SK-N-SH treated with all-trans-retinoic acid at 6 μM for 48 hours (cell line): ENCODE results near the gene ADARB2.

Experiments
- ATAC-seq: fragments of 200-7000 bp; cut with Tn5 transposase; 3 replicates; pipeline ENCODE4 v1.9.1; 2020; ENCODE audit warnings: mild to moderate bottlenecking, moderate library complexity
- ARNTL ChIP-seq: fragments of 450-650 bp; formaldehyde crosslinking; IDR thresholded peaks from 2 replicates; pipeline ENCODE4 v1.5.0; 2020; ENCODE audit warnings: low read depth, mild to moderate bottlenecking, moderate library complexity, borderline replicate concordance
- BACH2 ChIP-seq: fragments of 250-450 bp; sonication (Bioruptor Pico); IDR thresholded peaks from 2 replicates; pipeline ENCODE4 v1.9.0; 2021; ENCODE audit warnings: mild to moderate bottlenecking, borderline replicate concordance
- CREB5 ChIP-seq: fragments of 250-450 bp; sonication (Bioruptor Pico); IDR thresholded peaks from 2 replicates; pipeline ENCODE4 v1.5.1; 2020; ENCODE audit warnings: low read depth, mild to moderate bottlenecking, moderate library complexity
- CSDC2 ChIP-seq: fragments of 250-450 bp; sonication (Bioruptor Pico); IDR thresholded peaks from 2 replicates; pipeline ENCODE4 v1.5.0; 2020; ENCODE audit warnings: mild to moderate bottlenecking, moderate library complexity
- ESRRG ChIP-seq: fragments of 250-450 bp; sonication (Bioruptor Pico); IDR thresholded peaks from 2 replicates; pipeline ENCODE4 v1.6.1; 2021; ENCODE audit warnings: mild to moderate bottlenecking
- GLIS3 ChIP-seq: fragments of 250-450 bp; sonication (Bioruptor Pico); IDR thresholded peaks from 2 replicates; pipeline ENCODE4 v1.5.0; 2020; ENCODE audit warnings: mild to moderate bottlenecking, moderate library complexity
- ISL1 ChIP-seq: fragments of 250-450 bp; sonication (Bioruptor Pico); IDR thresholded peaks from 2 replicates; pipeline ENCODE4 v2.1.2; 2022; ENCODE audit warnings: mild to moderate bottlenecking, moderate library complexity
- OSR1 ChIP-seq: fragments of 250-450 bp; sonication (Bioruptor Pico); IDR thresholded peaks from 2 replicates; pipeline ENCODE4 v1.8.0; 2022; ENCODE audit warnings: moderate library complexity, mild to moderate bottlenecking, inconsistent platforms
- PATZ1 ChIP-seq: fragments of 250-450 bp; sonication (Bioruptor Pico); IDR thresholded peaks from 2 replicates; pipeline ENCODE4 v1.8.0; 2020; ENCODE audit warnings: mild to moderate bottlenecking, moderate library complexity, borderline replicate concordance
- POU6F1 ChIP-seq: fragments of 250-450 bp; sonication (Bioruptor Pico); IDR thresholded peaks from 2 replicates; pipeline ENCODE4 v1.8.0; 2021; ENCODE audit warnings: low read depth, mild to moderate bottlenecking, moderate library complexity, borderline replicate concordance
- PPARA ChIP-seq: fragments of 250-450 bp; sonication (Bioruptor Pico); IDR thresholded peaks from 2 replicates; pipeline ENCODE4 v1.5.0; 2020; ENCODE audit warnings: mild to moderate bottlenecking, borderline replicate concordance
- RARB ChIP-seq: fragments of 250-450 bp; sonication (Bioruptor Pico); IDR thresholded peaks from 2 replicates; pipeline ENCODE4 v1.8.0; 2021; ENCODE audit warnings: mild to moderate bottlenecking, moderate library complexity
- SNAI2 ChIP-seq: fragments of 250-450 bp; sonication (Bioruptor Pico); IDR thresholded peaks from 2 replicates; pipeline ENCODE4 v1.5.0; 2020; ENCODE audit warnings: mild to moderate bottlenecking, moderate library complexity
- TCF4 ChIP-seq: fragments of 250-450 bp; sonication (Bioruptor Pico); IDR thresholded peaks from 2 replicates; pipeline ENCODE4 v1.8.0; 2021; ENCODE audit warnings: mild to moderate bottlenecking, moderate library complexity, borderline replicate concordance
- TOX ChIP-seq: fragments of 250-450 bp; sonication (Bioruptor Pico); IDR thresholded peaks from 2 replicates; pipeline ENCODE4 v1.8.0; 2021; ENCODE audit warnings: mild to moderate bottlenecking, moderate library complexity, borderline replicate concordance
- TSHZ2 ChIP-seq: fragments of 250-450 bp; sonication (Bioruptor Pico); IDR thresholded peaks from 2 replicates; pipeline ENCODE4 v1.5.0; 2020; ENCODE audit warnings: mild to moderate bottlenecking, moderate library complexity
- ZC3H10 ChIP-seq: fragments of 250-450 bp; sonication (Bioruptor Pico); IDR thresholded peaks from 2 replicates; pipeline ENCODE4 v1.5.1; 2021; ENCODE audit warnings: mild to moderate bottlenecking, moderate library complexity
- ZFP3 ChIP-seq: fragments of 250-450 bp; sonication (Bioruptor Pico); IDR thresholded peaks from 2 replicates; pipeline ENCODE4 v1.5.0; 2020; ENCODE audit warnings: mild to moderate bottlenecking, moderate library complexity
- ZFP30 ChIP-seq: fragments of 450-650 bp; formaldehyde crosslinking; IDR thresholded peaks from 2 replicates; pipeline ENCODE4 v1.5.0; 2022; ENCODE audit warnings: mild to moderate bottlenecking, moderate library complexity
- ZNF565 ChIP-seq: fragments of 450-650 bp; formaldehyde crosslinking; conservative IDR thresholded peaks from 2 replicates; pipeline ENCODE4 v1.5.0; 2020; ENCODE audit warnings: low read depth, mild to moderate bottlenecking, moderate library complexity
- ZNF70 ChIP-seq: fragments of 450-650 bp; formaldehyde crosslinking; IDR thresholded peaks from 2 replicates; pipeline ENCODE4 v1.5.0; 2020; ENCODE audit warnings: mild to moderate bottlenecking, moderate library complexity
- ZNF8 ChIP-seq: fragments of 450-650 bp; formaldehyde crosslinking; IDR thresholded peaks from 2 replicates; pipeline ENCODE4 v1.5.0; 2020; ENCODE audit warnings: mild to moderate bottlenecking, moderate library complexity

The ADARB2 gene

GRCh38 chr10:1543596-1543995, 193.7 kb downstream of the ADARB2 start:
- no peak for ATAC-seq
- TF ChIP-seq PATZ1 (no peak), ISL1 (CRISPR knock-in tag) (no peak), POU6F1 (CRISPR knock-in tag) (no peak), ZFP3 (CRISPR knock-in tag) (no peak), TOX (no peak), ARNTL (CRISPR knock-in tag) (no peak), SNAI2 (CRISPR knock-in tag) (no peak), CREB5 (CRISPR knock-in tag) (no peak), ZFP30 (CRISPR knock-in tag) (no peak), CSDC2 (no peak), ESRRG (CRISPR knock-in tag) (no peak), ZNF565 (no peak), PPARA (CRISPR knock-in tag) (no peak), ZNF8 (no peak)

GRCh38 chr10:1542941-1543340, 194.4 kb downstream of the ADARB2 start:
- no peak for ATAC-seq

More at GRCh38 chr10:1542941-1543340, 194.4 kb downstream of the ADARB2 start:
- TF ChIP-seq ARNTL (CRISPR knock-in tag) (no peak), OSR1 (CRISPR knock-in tag) (no peak), GLIS3 (CRISPR knock-in tag) (no peak), CREB5 (CRISPR knock-in tag) (no peak), ZFP3 (CRISPR knock-in tag) (no peak), TCF4 (no peak), ZNF565 (no peak), ZNF8 (no peak), ZFP30 (CRISPR knock-in tag) (no peak), ZC3H10 (no peak), ISL1 (CRISPR knock-in tag) (no peak), PATZ1 (no peak), TSHZ2 (CRISPR knock-in tag) (no peak), POU6F1 (CRISPR knock-in tag) (no peak), BACH2 (CRISPR knock-in tag) (no peak), PPARA (CRISPR knock-in tag) (no peak), RARB (no peak), TOX (no peak), SNAI2 (CRISPR knock-in tag) (no peak), ZNF70 (CRISPR knock-in tag) (no peak)
